T follicular helper cell (primary cell): ENCODE results near the gene OR8U1.
"Not testable (repeated sequence)": the region's sequence is repeated elsewhere in the genome, so short reads cannot be mapped to it uniquely, and the experiment has no call there.

Experiments
- DNase-seq: peaks from one replicate; pipeline ENCODE4 v3.0.0-alpha.2; 2020; ENCODE audit warnings: low read depth
- total RNA-seq, 2 experiments: gene quantifications; one replicate each; lab custom pipeline; 2026; lab: John Stamatoyannopoulos, UW

OR8U1 gene
- total RNA-seq, result 0 reads per million in 2 experiments

GRCh38 chr11:56375324-56375723 lies at the start of gene OR8U1:
TSS of gene OR8U1 (plus strand) at chr11:56375624. CDS start at chr11:56375624, 0 bp downstream.
- DNase-seq, result no peak

- no peak for DNase-seq
Observed at GRCh38 chr11:56331861-56332491, 43.4 kb upstream of the OR8U1 start.

GRCh38 chr11:56333156-56333555 lies 42.3 kb upstream of the OR8U1 start:
- no peak for DNase-seq

- no peak for DNase-seq
Observed at GRCh38 chr11:56340289-56340688, 35.1 kb upstream of the OR8U1 start.

- DNase-seq, result no peak
Observed at GRCh38 chr11:56345739-56346138, 29.7 kb upstream of the OR8U1 start, which contains the start of gene OR8K1. TSS of gene OR8K1 (plus strand) at chr11:56346039. CDS start at chr11:56346039, 0 bp downstream.

- DNase-seq, result no peak
Observed at GRCh38 chr11:56353991-56354390, 21.4 kb upstream of the OR8U1 start, which contains the start of gene OR8J1. TSS of gene OR8J1 (plus strand) at chr11:56354291. CDS start at chr11:56360247, 5,956 bp downstream.

GRCh38 chr11:56380120-56380519 lies 4.7 kb downstream of the OR8U1 start:
- DNase-seq, result no peak

- no peak for DNase-seq
Observed at GRCh38 chr11:56394381-56394780, 19.0 kb downstream of the OR8U1 start.

- DNase-seq, result no peak
Observed at GRCh38 chr11:56396047-56396446, 20.6 kb downstream of the OR8U1 start.

- DNase-seq, result not testable (repeated sequence)
Observed at GRCh38 chr11:56401858-56402461, 26.5 kb downstream of the OR8U1 start.

GRCh38 chr11:56404393-56404792 lies 29.0 kb downstream of the OR8U1 start:
- no peak for DNase-seq

- no peak for DNase-seq
Observed at GRCh38 chr11:56410801-56411200, 35.4 kb downstream of the OR8U1 start.

- no peak for DNase-seq
Observed at GRCh38 chr11:56412396-56412795, 37.0 kb downstream of the OR8U1 start, which contains the start of gene OR5AL1. TSS of gene OR5AL1 (plus strand) at chr11:56412696.
